BLaER1 treated with 17β-estradiol and CSF1 and Interleukin-3, amounts not matched to agents 10 nM and 100 nM (cell line): ENCODE results near the gene GRHL1.

Source experiments
- H3K27ac ChIP-seq, 11 experiments: shearing (Covaris generic); formaldehyde crosslinking; 2 replicates each; pipeline ENCODE4 v1.8.1; 2022
- H3K27me3 ChIP-seq, 11 experiments: shearing (Covaris generic); formaldehyde crosslinking; 2 replicates each; pipeline ENCODE4 v1.8.1; 2022
- H3K36me3 ChIP-seq, 11 experiments: shearing (Covaris generic); formaldehyde crosslinking; 2 replicates each; pipeline ENCODE4 v1.8.1; 2022
- H3K4me1 ChIP-seq, 10 experiments: shearing (Covaris generic); formaldehyde crosslinking; 2 replicates each; pipeline ENCODE4 v1.8.1; 2022
- H3K4me2 ChIP-seq, 11 experiments: shearing (Covaris generic); formaldehyde crosslinking; 2 replicates each; pipeline ENCODE4 v1.8.1; 2022
- H3K4me3 ChIP-seq, 10 experiments: shearing (Covaris generic); formaldehyde crosslinking; 2 replicates each; pipeline ENCODE4 v1.8.1; 2022
- H3K9ac ChIP-seq, 11 experiments: shearing (Covaris generic); formaldehyde crosslinking; 2 replicates each; pipeline ENCODE4 v1.8.1; 2022
- H3K9me3 ChIP-seq, 11 experiments: shearing (Covaris generic); formaldehyde crosslinking; replicated peaks in 1 of 11; 2 replicates each; pipeline ENCODE4 v1.8.1; 2022
- H4K20me1 ChIP-seq, 11 experiments: shearing (Covaris generic); formaldehyde crosslinking; 2 replicates each; pipeline ENCODE4 v1.8.1; 2022
- Cebpa-rat ChIP-seq, 11 experiments: shearing (Covaris generic); IDR thresholded peaks; 2 replicates each; pipeline ENCODE4 v1.8.1; 2022

Gene GRHL1

GRCh38 chr2:10034333-10035052 is 83.0 kb downstream of the GRHL1 start:
- no peaks in the 10 kb centered on the region for H3K36me3 ChIP-seq
- H3K9ac ChIP-seq, result no peak overlapping the region
- peak overlapping the region in 2 of 11 experiments; percentile 20 to 79; a peak in 3 of 22 replicates for H3K27ac ChIP-seq
- H3K9me3 ChIP-seq, result no peaks in the 10 kb centered on the region
- no peak overlapping the region for H3K4me3 ChIP-seq
- peaks cover 32 to 93% (median 62%) of the 10 kb centered on the region in 10 experiments for H3K4me1 ChIP-seq
- H3K4me2 ChIP-seq, result peak overlapping the region in 5 of 11 experiments; percentile 15 to 79 (median 78); a peak in 8 of 22 replicates
- H4K20me1 ChIP-seq, result no peaks in the 10 kb centered on the region
- TF ChIP-seq Cebpa-rat (IDR thresholded peaks at IDR 0.05), result no peak
- no peaks in the 10 kb centered on the region for H3K27me3 ChIP-seq

DNA sequence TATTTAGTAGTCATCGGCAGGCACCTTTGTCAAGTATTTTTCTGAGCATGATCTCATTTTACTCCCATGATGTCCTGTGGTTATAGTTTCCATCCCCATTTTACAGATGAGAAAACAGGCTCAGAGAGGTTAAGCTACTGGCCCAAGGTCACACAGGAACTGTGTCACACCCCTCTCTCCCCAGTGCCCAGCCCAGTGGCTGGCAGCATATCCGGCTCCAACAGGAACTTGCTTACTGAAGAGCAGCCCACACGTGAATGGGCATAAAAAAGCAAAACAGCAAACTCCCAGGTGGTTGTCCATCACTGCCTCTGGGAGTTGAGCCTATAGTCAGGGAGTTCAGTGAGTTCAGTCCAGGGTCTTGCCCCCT is 83.5 kb downstream of the GRHL1 start:
- TF ChIP-seq Cebpa-rat (IDR thresholded peaks at IDR 0.05), result no peak
- no peaks in the 10 kb centered on the region for H3K27me3 ChIP-seq

DNA sequence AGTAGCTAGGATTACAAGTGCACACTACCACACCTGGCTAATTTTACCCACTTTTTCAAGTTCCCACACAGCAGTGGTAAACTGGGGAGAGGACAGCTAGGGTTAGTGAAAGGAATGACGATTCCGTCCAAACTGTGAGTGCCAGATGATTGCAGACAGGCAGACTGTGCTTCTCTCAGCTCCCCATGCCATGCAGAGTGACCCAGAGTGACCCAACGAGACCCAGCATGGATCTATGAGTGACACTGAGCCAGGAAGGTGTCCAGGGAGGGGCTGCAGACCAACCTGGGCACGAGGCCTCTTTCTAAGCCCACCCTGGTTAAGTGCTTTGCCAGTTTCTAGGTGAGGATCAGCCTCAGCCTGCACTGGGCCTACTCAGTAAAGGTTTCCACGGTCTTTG is 84.1 kb downstream of the GRHL1 start:
- no peaks in the 10 kb centered on the region for H3K27me3 ChIP-seq
- H3K9me3 ChIP-seq, result no peaks in the 10 kb centered on the region
- H3K9ac ChIP-seq, result peak overlapping the region in 7 of 11 experiments; percentile 6 to 61 (median 55); a peak in 10 of 22 replicates
- no peak for TF ChIP-seq Cebpa-rat (IDR thresholded peaks at IDR 0.05)
- peaks cover 29 to 82% (median 55%) of the 10 kb centered on the region in 10 experiments for H3K4me1 ChIP-seq
- peak overlapping the region in 8 of 11 experiments; percentile 43 to 79 (median 59); a peak in 12 of 22 replicates for H3K27ac ChIP-seq
- H4K20me1 ChIP-seq, result no peaks in the 10 kb centered on the region
- no peaks in the 10 kb centered on the region for H3K36me3 ChIP-seq
- peak overlapping the region in 10 of 11 experiments; percentile 2 to 79 (median 54); a peak in 17 of 22 replicates for H3K4me2 ChIP-seq
- H3K4me3 ChIP-seq, result no peak overlapping the region

More for the DNA sequence above, 83.5 kb downstream of the GRHL1 start:
- H3K27ac ChIP-seq, result peak overlapping the region in 2 of 11 experiments; percentile 73 to 79; a peak in 4 of 22 replicates
- H3K4me3 ChIP-seq, result no peak overlapping the region
- H4K20me1 ChIP-seq, result no peaks in the 10 kb centered on the region
- H3K4me2 ChIP-seq, result peak overlapping the region in 6 of 11 experiments; percentile 16 to 79 (median 72); a peak in 10 of 22 replicates
- H3K4me1 ChIP-seq, result peaks cover 29 to 88% (median 57%) of the 10 kb centered on the region in 10 experiments
- no peaks in the 10 kb centered on the region for H3K36me3 ChIP-seq
- 0 out of 22 replicates have a peak overlapping the region, but pooled peaks of 1 of the 11 experiments have one; percentile 57 for H3K9ac ChIP-seq
- no peaks in the 10 kb centered on the region for H3K9me3 ChIP-seq

DNA sequence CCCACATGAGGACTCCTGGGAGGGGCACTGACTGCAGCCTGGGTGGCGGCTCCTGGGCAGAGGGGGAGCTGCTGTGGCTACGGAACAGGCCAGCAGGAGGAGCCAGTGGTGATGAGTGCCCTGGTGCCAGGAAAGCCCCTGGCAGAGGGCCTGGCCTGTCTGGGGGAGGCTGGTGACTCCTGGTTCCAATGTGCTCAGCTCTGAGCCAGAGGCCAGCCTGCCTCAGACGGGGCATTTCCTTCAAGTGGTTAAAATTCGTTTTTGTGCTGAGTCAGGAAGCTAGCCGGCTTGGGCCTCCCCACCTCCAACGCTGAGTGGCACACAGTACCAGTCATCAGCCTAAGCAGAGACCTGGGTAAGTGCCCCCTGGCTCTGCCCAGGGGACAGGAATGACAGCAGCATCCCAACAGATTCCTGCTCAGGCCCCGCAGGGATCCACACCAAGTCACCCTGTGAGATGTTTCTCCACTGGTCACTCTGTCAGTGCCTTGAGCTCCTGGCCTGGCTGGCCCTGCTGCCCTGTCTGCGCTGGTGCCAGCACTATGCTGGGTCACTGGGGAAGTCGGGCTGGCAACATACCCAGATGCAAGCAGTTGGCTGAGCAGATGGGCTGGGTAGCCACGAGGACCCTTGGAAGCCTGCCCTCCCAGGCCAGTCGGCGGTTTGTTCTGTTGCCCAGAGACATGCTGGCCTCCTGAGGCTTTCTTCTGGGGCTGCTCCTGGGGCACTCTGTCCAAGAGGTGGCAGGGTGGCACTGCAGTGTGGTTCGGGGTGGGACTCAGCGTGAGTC is 84.8 kb downstream of the GRHL1 start:
- Histone ChIP-seq H3K4me2 (peak overlapping the region; percentile 2 to 79 (median 43); a peak in 19 of 22 replicates), H3K9me3 (peaks cover 0 to 3% (median 0%) of the 10 kb centered on the region in 11 experiments; a peak in 4 of 22 replicates), H3K4me3 (no peak overlapping the region)

DNA sequence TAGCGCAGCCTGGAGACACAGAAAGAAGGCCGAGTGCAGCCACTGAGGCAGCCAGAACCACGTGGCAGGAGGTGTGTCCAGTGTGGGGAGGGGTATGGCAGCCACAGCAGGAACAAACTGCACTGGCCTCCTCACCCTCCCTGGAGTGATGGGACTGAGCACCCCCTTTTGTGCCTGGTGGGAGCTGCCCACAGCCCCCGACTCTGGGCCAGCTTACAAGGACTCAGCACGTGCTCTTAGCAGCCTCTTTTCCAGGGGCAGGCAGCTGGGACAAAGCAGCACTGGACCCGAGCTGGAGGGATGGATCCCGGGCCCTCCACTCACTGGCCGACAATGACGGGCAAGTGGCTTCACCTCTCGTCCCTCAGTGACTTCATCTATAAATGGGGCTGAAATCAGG is 86.6 kb downstream of the GRHL1 start:
- 0 out of 22 replicates have a peak, but pooled peaks cover 0 to 4% (median 0%) of the 10 kb centered on the region in 11 experiments for H3K36me3 ChIP-seq
- no peak overlapping the region for H3K9ac ChIP-seq
- H3K9me3 ChIP-seq, result peaks cover 0 to 19% (median 16%) of the 10 kb centered on the region in 11 experiments; a peak in 20 of 22 replicates
- H3K27ac ChIP-seq, result peak overlapping the region in 3 of 11 experiments; percentile 5 to 79 (median 73); a peak in 4 of 22 replicates
- no peak overlapping the region for H3K4me3 ChIP-seq
- no peak for TF ChIP-seq Cebpa-rat (IDR thresholded peaks at IDR 0.05)
- H3K4me1 ChIP-seq, result peaks cover 25 to 60% (median 44%) of the 10 kb centered on the region in 10 experiments
- peak overlapping the region in 10 of 11 experiments; percentile 3 to 79 (median 53); a peak in 14 of 22 replicates for H3K4me2 ChIP-seq
- H3K27me3 ChIP-seq, result no peaks in the 10 kb centered on the region
- H4K20me1 ChIP-seq, result no peaks in the 10 kb centered on the region

More for the DNA sequence above, 84.8 kb downstream of the GRHL1 start:
- no peak for TF ChIP-seq Cebpa-rat (IDR thresholded peaks at IDR 0.05)
- Histone ChIP-seq H3K4me1 (peaks cover 29 to 75% (median 52%) of the 10 kb centered on the region in 10 experiments), H3K9ac (peak overlapping the region in 8 of 11 experiments; percentile 6 to 61 (median 52); a peak in 14 of 22 replicates), H3K36me3 (no peaks in the 10 kb centered on the region), H4K20me1 (no peaks in the 10 kb centered on the region), H3K27me3 (no peaks in the 10 kb centered on the region), H3K27ac (peak overlapping the region in 10 of 11 experiments; percentile 12 to 79 (median 54); a peak in 18 of 22 replicates)

- 0 out of 22 replicates have a peak, but pooled peaks cover 0 to 4% (median 0%) of the 10 kb centered on the region in 11 experiments for H3K36me3 ChIP-seq
- peaks cover 25 to 55% (median 42%) of the 10 kb centered on the region in 10 experiments for H3K4me1 ChIP-seq
- no peak overlapping the region for H3K9ac ChIP-seq
- H3K9me3 ChIP-seq, result peaks cover 0 to 19% (median 16%) of the 10 kb centered on the region in 11 experiments; a peak in 20 of 22 replicates
- no peaks in the 10 kb centered on the region for H3K27me3 ChIP-seq
- no peaks in the 10 kb centered on the region for H4K20me1 ChIP-seq
- no peak overlapping the region for H3K4me3 ChIP-seq
- H3K27ac ChIP-seq, result no peak overlapping the region
- no peak for TF ChIP-seq Cebpa-rat (IDR thresholded peaks at IDR 0.05)
- H3K4me2 ChIP-seq, result peak overlapping the region in 3 of 11 experiments; percentile 3 to 79 (median 78); a peak in 3 of 22 replicates
Measured at GRCh38 chr2:10038716-10039115, 87.2 kb downstream of the GRHL1 start.

GRCh38 chr2:10039658-10040410 is 88.3 kb downstream of the GRHL1 start:
- Histone ChIP-seq H3K4me3 (no peak overlapping the region), H3K4me2 (no peak overlapping the region), H3K27me3 (no peaks in the 10 kb centered on the region), H3K4me1 (peaks cover 29 to 50% (median 42%) of the 10 kb centered on the region in 10 experiments), H3K36me3 (0 out of 22 replicates have a peak, but pooled peaks cover 0 to 4% (median 0%) of the 10 kb centered on the region in 11 experiments), H3K9me3 (peaks cover 0 to 19% (median 16%) of the 10 kb centered on the region in 11 experiments; a peak in 20 of 22 replicates), H3K9ac (no peak overlapping the region), H3K27ac (no peak overlapping the region), H4K20me1 (peaks cover 0 to 7% (median 3%) of the 10 kb centered on the region in 11 experiments; a peak in 7 of 22 replicates)
- no peak for TF ChIP-seq Cebpa-rat (IDR thresholded peaks at IDR 0.05)

GRCh38 chr2:10041711-10042110 is 90.2 kb downstream of the GRHL1 start:
- no peak for TF ChIP-seq Cebpa-rat (IDR thresholded peaks at IDR 0.05)
- H3K4me3 ChIP-seq, result no peak overlapping the region
- H3K27ac ChIP-seq, result no peak overlapping the region
- H3K9me3 ChIP-seq, result peaks cover 0 to 19% (median 16%) of the 10 kb centered on the region in 11 experiments; a peak in 20 of 22 replicates
- peaks cover 0 to 15% (median 8%) of the 10 kb centered on the region in 11 experiments; a peak in 13 of 22 replicates for H3K36me3 ChIP-seq
- H3K27me3 ChIP-seq, result no peaks in the 10 kb centered on the region
- H3K4me2 ChIP-seq, result no peak overlapping the region
- H3K9ac ChIP-seq, result no peak overlapping the region
- H4K20me1 ChIP-seq, result peaks cover 0 to 26% (median 21%) of the 10 kb centered on the region in 11 experiments; a peak in 12 of 22 replicates
- peaks cover 32 to 45% (median 40%) of the 10 kb centered on the region in 10 experiments for H3K4me1 ChIP-seq
